Measurements from ENCODE around the gene C1orf141.
"Not testable (repeated sequence)": the region's sequence is repeated elsewhere in the genome, so short reads cannot be mapped to it uniquely, and the experiment has no call there.

C1orf141 gene

DNA sequence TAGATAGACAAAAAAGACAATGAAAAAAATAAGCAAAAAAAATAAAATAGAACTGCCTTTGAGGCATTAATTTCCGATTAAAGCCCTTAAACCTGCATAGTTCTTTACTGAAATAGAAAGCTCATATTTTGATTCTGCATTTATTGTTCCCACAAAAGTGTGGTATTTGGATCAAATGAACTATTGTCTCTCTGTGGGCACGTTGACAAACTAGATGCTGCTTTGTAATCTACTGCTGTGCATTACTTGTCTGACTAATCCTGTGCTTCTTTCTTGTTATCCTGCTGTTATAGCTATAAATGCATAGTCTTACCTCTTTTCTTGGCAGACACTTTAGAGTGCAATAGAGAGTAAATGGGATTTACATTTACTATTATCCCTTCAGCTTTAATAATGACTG, 49.4 kb downstream of the C1orf141 start:
- DNase-seq (ENCODE audit: low read depth): no peak

DNA sequence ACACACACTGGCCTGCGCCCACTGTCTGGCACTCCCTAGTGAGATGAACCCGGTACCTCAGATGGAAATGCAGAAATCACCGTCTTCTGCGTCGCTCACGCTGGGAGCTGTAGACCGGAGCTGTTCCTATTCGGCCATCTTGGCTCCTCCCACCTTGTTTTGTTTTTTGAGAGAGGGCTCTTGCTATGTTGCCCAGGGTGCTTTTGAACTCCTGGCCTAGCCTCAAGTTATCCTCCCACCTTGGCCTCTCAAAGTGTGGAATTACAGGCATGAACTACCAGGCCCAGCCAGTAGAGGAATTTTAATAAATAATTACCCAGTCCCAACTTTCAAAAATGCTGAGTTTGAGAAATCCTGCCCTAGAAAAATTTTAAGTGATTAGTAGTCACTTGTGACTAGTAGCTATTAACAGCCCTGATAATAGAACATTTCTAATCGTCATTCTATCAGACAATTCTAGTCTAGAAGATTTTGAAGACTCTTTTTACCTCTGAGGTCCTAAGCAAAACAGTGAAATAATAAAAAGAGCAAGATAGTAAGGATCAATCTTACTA, 49.9 kb downstream of the C1orf141 start:
- DNase-seq (ENCODE audit: low read depth): no peak

DNA sequence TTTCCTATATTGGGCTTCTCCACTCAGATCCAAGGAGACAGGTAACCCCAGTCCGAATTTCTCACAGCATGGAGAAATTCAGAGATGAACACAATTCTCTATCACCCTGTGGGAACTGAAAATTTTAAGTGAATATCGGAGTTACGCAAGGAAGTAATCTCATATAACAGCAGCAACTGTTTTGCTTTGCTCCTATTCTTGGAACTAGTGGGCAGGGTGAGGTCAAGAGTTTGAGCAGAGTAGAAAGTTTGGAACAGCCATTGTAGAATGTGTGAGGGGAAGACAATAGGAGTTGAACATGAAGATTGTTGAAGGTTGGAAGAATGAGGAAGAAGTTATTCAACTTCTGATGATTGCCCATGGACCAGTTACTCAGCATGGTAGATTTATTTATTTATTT, 56.5 kb downstream of the C1orf141 start:
- DNase-seq (ENCODE audit: low read depth): no peak

DNA sequence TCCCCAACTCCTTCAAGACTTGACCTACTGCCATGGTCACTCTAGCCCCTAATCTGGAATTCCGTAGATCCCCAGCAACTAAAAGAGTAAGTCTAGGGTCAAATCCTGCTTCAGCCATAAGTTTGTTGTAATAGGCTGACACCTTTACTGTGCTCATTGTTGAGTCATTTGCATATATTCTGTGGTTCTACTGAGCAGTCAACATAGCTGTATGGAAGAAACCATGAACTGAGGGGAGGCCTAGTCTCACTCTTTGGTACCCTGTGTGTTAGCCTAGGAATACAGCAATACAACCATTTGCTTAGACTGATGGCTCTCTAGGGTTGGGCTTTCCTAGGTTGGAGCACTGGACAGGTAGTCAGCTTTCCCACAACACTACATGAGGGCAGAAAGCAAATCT, 57.2 kb downstream of the C1orf141 start:
- DNase-seq (ENCODE audit: low read depth): no peak

DNA sequence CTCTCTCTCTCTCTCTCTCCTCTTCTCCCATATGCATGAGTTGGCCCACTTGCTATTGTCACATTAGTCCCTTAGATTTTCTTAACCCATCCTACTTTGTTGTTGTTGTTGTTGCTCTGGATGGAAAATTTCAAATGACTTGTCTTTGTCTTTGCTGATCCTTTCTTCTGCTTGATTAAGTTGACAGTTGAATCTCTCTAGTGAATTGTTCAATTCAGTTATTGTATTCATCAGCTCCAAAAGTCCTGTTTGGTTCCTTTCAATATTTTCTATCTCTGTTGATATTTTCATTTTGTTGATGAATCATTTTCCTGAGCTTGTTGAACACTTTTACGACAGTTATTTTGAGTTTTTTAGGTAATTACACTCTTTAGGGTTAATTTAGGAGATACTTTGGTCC, 62.0 kb downstream of the C1orf141 start:
- no peak for DNase-seq (ENCODE audit: low read depth)

DNA sequence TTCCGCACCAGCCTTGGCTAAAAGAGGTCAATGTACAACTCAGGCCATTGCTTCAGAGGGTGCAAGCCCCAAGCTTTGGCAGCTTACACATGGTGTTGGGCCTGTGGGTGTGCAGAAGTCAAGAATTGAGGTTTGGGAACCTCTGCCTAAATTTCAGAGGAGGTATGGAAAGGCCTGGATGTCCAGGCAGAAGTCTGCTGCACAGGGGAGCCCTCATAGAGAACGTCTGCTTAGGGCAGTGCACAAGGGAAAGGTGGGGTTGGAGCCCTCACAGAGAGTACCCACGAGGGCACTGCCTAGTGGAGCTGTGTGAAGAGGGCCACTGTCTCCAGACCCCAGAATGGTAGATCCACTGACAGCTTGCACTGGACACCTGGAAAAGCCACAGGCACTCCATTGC, 67.1 kb downstream of the C1orf141 start:
- not testable (repeated sequence) for DNase-seq (ENCODE audit: low read depth)

DNA sequence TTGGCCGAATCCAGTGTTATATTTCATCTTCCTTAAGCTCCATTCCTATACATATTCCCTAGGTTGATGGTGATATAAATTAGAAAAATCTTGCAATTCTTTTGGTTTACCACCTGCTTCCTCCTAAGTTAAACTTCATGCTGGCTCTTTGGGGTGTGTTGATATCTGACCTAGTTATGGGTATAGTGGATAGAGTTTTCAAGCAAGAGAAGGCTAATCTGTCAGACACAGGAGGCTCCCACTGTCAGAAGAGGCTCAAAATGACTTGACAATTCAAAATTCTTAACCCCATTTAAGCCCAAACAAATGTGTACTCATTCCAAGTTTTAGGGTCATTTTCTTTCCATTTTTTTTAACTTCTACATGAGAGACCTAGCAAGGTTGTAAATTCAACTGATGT, 72.4 kb downstream of the C1orf141 start:
- no peak for DNase-seq (ENCODE audit: low read depth)

DNA sequence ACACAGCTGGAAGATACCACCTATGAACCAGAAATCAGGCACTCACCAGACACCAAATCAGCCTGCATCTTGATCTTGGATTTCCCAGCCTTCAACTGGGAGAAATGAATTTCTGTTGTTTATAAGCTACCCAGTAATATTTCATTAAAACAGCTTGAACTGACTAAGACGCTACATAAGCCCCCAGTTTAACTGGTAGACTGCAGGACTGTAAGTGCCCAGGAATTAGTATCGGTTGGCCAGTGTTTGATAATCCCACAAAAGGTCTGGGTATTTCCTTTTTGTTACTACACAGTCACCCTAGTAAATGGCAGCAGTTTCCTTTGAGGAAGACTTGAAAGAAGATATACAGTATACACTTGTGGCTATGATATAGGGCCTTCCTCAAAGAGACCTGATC, 73.5 kb downstream of the C1orf141 start:
- no peak for DNase-seq (ENCODE audit: low read depth)

DNA sequence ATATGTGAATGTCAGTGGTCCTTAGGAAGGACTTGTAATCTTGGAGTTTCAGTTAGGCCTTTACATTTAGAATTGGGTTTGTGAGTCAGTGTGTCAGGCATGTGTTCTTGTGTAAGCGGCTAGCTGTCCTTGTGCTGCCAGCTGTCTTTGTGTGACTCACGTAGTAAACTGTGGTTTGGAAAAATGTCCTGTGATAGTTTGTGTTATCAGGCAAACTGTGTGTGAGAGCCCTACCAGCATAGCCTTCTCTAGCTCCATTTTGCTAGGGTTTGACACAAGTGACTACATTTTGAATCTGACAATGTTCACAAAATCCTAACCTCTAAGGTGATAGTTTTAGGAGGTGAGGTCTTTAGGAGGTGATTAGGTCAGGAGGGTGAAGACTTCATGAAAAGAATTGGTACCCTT, 74.0 kb downstream of the C1orf141 start:
- DNase-seq (ENCODE audit: low read depth): peak; percentile 88

DNA sequence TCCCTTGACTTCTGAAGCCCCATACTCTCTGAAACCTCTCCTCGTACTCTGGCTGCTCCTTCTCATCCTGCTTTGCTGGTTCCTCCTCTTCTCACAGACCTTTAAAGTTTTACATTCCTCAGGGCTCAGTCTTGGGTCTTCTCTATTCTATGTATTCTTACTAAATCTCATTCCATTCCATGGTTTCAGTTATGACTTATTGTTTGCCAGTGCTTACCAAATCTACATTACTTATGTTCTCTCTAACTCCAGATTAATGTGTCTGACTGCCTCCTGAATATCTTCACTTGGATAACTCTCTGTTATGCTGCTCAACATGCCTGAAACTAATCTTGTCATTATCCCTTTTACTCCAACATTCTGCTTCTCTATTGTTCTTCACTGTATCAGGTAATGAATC, 75.4 kb downstream of the C1orf141 start:
- no peak for DNase-seq (ENCODE audit: low read depth)

DNA sequence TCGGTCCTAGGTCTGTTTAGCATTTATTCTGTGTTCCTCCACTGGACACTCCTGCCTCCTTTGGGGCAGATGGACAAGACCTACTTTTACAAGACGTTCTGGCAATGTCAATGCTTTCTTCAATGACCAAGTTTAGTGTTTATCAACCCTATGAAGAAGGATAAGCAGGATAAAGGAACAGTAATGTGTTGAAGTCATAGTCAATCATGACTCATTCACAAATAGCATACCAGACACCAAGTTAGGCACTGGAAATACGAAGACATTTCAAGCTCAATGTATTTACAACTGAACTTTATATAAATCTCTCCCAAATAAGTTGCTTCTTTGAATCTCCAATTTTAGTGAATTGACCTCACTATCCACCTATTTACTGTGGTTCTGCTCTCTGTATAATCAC, 76.0 kb downstream of the C1orf141 start:
- DNase-seq (ENCODE audit: low read depth): no peak

DNA sequence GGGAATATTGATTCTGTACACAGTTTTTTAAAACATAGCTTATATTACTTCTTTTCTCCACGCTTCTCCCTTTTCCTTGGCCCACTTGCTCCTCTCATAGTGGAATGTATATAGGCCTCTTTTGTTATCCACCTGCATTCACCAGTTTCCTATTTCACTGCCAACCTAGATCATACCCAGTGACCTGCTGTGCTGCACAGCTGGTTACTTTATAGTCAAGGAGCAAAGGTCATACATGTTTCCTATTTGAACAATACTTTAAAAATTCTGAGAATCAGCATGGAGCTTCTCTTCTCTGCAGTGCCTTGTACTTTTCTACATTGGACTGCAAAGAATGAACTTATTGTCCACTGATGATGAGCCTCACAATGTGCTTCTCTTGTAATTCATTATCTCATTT, 76.5 kb downstream of the C1orf141 start:
- no peak for DNase-seq (ENCODE audit: low read depth)

DNA sequence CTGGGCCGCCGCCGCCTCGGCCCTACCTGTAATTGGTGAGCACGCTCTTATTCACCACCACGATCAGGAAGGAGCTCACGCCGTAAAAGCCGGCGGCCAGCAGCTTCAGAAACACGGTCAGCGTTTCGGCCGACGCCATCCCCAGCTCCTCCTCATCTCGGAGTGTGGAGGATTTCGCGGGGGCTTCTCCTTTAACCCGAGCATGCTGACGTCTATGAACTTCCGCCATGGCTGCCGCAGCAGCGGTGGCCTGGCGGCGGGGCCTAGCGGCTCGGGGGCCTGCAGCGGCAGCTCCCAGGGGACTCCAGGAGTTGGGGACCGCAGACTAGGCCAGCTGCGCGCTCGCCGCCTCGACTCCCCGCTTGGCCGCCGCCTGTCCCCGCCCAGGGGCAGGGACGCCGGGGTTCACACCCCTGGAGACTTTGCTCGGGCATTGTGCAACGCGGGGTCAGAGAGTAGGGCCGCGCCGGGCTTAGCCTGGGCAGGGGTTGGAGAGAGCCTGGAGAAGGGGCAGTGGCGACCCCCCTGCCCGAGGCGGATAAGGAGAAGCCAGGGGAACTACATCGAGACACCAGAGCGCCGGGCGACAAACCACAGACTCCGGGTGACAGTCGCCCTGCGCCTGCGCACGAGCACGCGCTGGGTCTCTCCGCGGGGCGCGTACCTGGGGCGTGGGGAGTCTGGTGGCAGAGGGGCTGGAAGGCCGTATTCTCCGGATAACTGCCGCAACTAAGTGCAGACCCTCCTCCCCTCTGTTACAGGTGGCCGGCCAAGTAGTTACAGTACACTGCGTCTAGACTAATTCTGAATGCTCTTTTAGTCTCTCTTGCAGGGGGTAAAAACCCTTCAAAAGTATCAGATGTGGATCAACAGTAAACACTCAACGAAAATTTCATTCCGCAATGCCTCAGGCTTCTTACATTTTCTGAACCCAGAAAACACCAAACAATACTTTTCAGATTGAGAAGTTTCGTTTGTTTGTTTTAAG, 80.7 kb downstream of the C1orf141 start, which contains the start of gene SLC35D1:
SLC35D1 (minus strand) TSS at position 364 of the 988 bp plus-strand sequence; CDS start at position 229, 135 bp downstream.
- DNase-seq (ENCODE audit: low read depth): no peak

DNA sequence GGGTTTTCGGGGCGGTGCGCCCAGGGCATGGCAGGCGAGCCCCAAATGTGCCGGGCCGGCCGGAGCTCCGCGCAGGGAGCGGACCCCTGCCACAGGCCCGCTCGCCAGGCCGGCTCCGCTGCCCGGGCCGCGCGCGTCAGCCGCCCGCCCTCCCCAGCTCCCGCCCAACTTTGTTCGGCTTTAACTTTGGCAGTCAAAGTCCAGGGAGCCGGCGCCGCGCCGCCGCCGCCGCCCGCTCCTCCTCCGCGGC, 81.3 kb downstream of the C1orf141 start:
- no peak for DNase-seq (ENCODE audit: low read depth)

DNA sequence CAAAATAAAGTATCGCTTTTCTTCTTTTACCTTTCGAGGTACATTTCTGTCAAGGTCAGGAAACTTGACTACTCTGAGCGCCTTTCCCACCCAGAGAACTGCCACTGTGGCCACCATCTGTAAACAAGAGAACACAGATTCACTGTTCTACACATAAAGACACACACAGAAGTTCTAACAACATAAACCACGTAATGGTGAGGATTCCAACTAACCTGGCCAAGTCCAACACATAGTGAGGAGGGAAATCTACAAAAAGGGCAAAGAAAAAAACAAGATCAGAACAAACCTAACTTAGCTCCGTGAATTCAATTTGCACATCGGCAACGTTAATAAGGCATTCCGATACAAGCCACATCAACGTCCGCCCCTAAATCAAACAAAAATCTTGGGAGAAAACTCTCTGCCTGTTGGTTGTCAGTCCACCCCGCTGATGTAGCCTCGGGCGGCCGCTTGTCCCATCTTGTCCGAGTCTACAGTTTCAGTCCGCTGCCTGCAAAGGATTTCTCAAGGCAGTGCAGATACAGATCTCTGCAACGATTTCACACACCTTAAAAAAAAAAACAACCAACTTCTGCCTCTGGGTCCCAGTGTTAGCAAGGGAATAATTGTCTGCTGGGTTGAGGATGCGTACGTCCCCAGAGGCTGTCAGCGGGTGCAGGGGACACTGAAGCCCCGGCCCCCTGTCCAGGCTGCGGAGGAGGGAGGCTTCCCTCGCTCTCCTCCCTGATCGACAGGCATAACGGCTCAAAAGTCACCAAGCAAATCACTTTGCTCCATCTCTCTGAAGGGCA, 81.8 kb downstream of the C1orf141 start:
- no peak for DNase-seq (ENCODE audit: low read depth)

DNA sequence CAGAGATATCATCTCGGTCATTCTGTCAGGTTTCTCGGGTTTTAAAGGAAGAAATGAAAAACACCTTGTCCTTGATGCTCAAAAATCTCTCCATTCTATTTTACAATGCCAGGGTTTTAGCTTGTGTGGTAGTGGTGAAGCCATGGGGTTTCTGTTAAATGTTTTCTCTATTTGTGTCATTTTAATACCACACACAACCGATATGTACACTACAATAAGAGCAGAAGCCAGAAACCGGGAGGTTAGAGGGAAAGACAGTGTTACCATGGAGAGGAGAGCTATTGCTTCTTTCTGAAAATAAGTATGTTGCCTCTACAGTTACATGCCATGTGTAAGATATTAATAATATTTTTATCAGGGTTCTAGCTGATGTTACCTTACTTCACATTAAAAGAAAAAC, 83.6 kb downstream of the C1orf141 start:
- DNase-seq (ENCODE audit: low read depth): no peak

DNA sequence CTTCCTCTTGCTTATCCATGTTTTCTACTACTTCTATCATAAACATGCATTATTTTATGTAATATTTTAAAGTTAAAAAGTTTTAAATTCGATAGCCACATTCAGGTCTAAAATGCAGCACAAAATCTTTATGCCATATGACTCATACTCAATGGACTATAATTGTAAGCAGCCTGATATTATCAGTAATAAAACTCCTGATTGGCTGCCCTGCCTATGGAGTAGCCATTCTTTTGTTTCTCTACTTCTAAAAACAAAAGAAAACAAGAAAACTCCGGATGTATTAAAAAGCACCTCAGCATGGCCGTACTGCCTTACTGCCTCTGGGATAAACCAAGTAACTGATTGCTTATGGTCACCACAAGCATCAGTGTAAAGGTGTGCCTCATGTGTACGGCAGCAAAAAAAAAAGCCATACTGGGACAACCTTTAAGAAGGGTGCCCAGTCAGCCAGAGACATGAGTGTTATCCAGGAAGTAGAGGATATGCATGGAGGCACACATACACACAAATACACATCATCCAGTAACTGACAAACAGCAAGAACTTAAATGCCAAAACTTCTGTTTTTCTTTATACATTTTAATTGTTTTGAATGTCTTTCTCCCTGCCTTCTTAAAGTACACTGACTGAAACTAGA, 90.0 kb downstream of the C1orf141 start:
- no peak for DNase-seq (ENCODE audit: low read depth)

DNA sequence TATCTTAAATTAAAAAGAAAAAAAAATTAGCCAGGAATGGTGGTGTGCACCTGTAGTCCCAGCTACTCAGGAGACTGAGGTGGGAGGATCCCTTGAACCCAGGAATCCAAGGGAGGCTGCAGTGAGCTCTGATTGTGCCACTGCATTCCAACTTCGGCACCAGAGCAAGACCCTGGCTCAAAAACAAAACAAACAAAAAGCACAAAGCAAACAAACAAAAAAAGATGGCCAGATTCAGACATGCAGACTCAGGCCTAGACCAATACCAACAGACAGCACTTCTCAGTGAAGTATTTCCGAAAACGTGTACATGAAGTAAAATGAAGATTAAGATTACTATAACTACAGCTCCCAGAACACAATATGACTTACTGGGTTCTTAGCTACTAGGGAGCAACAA, 91.4 kb downstream of the C1orf141 start:
- DNase-seq (ENCODE audit: low read depth): no peak

Data from fibroblast of the conjunctiva (primary cell).